GM18511 (cell line): Measurements from ENCODE around the gene INO80D.

Source experiments
- ATAC-seq: cut with Tn5 transposase; IDR thresholded peaks from one replicate; pipeline ENCODE4 v1.9.1; 2021; ENCODE audit warnings: mild to moderate bottlenecking, moderate library complexity; ENCODE audit not compliant: unreplicated experiment

Gene INO80D

DNA sequence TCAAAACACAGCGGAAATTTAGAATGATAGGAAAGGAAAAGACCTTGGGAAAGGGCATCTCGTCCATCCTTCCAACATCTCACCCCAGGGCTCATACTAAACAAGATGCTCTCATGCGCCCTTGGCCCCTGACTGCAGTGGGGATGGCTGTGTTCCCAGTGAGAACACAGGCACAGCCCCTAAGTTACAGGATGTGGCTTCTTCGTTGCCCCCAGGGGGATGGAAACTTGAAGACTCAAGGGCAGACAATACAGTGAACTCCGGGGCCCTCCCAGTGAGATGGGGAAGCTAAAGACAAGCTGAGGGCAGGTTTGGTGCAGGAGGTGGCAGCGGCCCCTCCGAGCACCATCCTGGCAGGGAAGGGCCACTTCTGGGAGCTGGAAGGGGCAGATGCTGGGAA, 139.7 kb downstream of the INO80D start:
- no peak for ATAC-seq
